Measurements from ENCODE around the gene POGLUT3.

POGLUT3 gene

GRCh38 chr11:108498046-108498815 lies at the start of gene POGLUT3:
TSS of gene POGLUT3 (minus strand) at chr11:108498384. CDS start at chr11:108498366, 18 bp downstream.
- no peak for DNase-seq (ENCODE audit: low spot score)

DNA sequence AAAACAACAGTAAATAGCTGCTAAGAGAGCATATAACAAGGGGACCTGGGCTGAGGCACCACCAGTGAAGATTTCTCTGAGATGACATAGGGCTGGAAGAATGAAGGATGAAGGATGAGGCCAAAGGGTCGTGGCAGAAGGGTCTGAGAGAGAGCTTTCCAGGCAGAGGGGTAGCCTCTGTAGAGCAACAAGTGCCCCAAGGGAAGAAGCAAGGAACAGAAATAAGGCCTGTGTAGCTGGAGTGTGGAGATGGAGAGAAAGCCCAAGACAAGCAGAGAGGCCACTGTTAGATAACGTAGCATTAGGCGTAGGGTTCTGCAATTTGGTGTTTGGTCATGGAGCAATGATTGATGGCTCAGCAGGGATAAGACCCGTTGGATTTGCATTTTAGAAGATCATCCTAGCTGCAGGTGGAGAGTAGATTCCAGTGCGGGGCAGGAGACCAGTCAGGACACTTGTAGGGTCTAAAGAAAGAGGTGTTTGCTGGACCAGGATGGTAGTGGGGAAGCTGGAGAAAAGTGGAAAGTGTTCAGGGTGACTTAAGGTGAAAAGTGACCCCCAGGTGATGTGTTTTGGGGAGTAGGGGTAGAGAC lies 47.8 kb upstream of the POGLUT3 start:
- no peak for DNase-seq (ENCODE audit: low spot score)

- DNase-seq (ENCODE audit: low spot score), result no peak
These were observed 45.3 kb upstream of the POGLUT3 start for GRCh38 chr11:108543316-108543964.

- no peak for DNase-seq (ENCODE audit: low spot score)
These were observed 43.3 kb upstream of the POGLUT3 start for GRCh38 chr11:108541531-108541930.

GRCh38 chr11:108538502-108538901 lies 40.3 kb upstream of the POGLUT3 start:
- DNase-seq (ENCODE audit: low spot score), result no peak

DNA sequence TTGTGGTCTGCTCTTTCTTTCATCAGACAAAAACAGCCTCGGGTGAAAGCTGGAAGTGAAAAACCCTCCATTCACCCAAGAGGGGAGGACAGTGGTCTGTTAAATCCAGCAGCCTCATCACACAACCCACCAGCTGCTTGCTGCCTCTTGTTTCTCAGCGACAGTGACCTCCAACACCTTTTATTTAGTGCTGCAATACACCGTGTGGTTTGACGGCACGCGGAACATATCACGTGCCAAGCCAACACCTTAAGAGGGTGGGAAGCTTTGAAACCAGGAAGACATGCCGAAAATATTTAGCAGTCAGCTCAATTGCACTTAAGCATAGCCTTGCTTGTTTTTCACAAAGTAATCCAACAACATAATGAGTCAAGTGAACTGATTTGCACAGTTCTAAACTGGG lies 39.8 kb upstream of the POGLUT3 start:
- DNase-seq (ENCODE audit: low spot score), result no peak

DNA sequence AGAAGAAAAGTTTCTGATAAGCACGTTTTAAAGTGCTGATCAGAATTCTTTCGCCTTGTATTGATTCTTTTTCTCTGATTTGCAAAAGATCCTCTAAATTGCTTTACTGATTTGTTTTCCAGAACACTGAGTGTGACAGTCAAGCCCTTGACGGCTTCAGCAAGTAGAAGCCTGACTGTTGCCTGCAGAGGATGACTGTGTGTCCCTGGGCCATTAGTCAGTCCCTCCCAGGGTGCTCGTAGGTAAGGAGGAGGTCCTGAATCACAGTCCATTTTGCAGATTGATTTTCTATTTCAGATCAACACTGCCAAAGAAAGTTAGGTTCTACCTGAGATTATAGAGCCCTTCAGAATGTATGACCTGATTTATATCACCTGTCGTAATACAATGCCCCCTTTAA lies 38.6 kb upstream of the POGLUT3 start:
- no peak for DNase-seq (ENCODE audit: low spot score)

DNA sequence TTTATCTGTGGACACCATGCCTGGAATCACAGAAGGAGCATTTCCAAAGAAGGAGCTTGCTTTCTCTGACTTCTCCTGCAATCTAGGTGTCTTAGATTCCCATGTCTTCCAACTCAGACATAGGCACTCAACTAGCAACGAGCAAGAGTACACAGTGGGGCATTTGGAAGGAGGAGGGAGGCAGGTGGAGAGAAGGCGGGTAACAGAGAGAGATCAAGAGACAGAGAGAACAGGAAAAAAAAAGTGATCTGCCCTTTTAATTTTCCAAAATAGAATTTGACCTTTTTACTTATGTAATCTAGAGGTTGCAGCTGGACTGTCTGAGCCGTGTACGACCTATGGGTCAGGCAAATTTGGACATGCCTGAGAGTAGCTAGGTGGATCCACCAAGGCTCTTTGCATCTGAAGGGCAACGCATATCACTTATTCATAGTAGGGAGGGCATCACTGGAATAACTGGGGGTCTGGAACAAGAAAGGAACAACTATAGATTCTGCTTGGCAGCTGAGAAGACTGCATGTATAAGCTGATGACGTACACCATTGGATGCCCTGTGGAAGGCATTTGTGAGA lies 37.3 kb upstream of the POGLUT3 start:
- no peak for DNase-seq (ENCODE audit: low spot score)

DNA sequence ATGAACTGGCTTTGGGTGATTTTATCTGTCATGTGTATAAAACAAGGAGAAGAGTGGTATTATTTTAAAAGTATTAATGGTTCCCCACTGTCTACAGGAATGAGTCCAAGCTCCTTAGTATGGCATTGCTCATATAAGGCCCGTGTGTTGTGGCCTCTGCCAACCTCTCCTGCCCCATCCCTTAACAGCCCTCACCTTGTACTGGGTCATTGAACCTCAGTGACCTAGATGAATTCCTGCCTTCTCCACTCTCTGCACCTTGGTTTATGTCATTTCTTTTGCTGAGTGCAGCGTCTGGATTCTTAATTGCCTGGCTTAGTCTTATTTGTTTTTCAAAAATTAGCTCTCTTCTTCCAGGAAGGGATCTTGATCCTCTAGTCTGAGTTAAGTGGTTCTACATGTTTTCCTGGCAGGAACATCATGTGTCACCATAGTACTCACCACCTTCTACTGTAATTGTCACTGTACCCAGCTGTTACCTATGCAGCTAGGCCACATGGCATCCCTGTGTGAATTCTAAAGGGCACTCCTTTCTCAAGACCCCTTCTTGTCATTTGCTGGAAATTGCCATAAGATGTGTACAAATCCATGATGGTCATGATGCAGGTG lies 36.2 kb upstream of the POGLUT3 start:
- DNase-seq (ENCODE audit: low spot score), result no peak

DNA sequence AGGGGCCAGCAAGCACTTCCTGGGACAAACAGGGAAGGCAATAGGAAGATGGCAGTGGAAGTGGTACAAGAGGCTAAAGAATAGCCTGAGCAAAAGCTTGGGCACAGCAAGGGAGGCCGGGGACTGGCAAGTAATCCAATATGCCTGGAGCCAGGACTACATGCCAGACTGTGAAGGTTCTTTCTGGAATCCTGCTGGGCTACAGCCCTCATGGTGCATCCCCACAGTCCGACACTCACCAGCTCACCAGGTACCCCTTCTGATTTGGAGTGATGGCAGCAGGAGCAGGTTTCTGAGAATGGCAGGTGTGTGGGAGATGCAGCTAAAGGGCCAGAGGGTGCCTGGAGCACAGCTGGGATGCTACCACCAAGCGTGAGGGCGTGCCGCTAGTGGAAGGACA lies 32.2 kb upstream of the POGLUT3 start:
- DNase-seq (ENCODE audit: low spot score), result no peak

DNA sequence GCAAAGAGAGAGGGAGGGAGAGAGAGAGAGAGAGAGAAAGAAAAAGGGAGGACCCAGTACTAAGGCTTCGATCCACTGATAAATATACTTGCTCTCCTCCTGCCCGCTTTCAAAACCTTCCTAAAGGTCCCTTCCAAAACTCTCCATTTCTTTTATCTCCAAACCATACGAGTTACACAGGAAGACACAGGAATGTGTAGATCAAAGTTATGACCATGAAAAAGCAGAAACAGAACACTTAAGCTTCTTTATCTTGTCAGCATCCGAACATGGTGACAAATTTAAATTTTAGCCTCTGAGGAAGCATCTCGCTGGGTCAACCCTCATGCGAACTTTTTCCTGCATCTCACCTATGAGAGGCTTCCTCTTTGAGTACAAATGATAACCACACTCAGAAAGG lies 29.2 kb upstream of the POGLUT3 start:
- DNase-seq (ENCODE audit: low spot score), result no peak

DNA sequence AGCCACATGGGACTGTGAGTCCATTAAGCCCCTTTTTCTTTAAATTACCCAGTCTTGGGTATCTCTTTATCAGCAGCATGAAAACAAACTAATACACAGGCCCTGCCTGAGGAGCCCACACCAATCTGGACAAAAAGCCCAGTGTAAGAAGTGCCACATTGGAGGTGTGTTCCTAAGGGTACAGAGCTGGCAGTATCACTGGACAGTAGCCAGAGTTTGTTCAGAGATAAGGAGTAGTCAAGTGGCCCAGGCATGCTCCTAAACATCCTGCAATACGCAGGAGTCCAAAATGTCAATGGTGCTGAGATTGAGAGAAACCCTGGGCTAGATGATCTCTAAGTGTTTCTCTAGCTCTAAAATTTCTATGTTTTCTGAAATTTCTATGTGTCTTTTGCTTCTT lies 27.0 kb upstream of the POGLUT3 start:
- no peak for DNase-seq (ENCODE audit: low spot score)

DNA sequence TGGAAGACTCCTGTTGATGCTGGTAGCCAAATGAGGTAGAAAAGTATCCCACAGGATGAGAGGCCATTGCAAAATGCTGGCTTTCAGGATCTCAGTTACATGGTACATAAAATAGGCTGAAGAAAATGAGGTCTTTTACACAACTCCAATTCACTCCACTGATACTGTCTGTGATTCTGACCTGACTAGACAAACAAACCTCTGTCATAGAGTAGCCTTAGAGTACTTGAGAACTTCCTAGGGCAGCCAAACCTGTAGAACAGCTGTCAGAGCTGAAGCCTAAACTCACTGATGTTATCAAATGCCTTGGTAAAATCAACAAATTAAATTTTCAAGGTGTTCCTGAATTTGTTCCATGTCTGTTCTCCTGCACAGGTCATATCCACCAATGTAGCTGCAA lies 26.2 kb upstream of the POGLUT3 start:
- no peak for DNase-seq (ENCODE audit: low spot score)

- no peak for DNase-seq (ENCODE audit: low spot score)
These were observed 24.1 kb upstream of the POGLUT3 start for GRCh38 chr11:108522318-108522717.

- no peak for DNase-seq (ENCODE audit: low spot score)
These were observed 20.4 kb upstream of the POGLUT3 start for GRCh38 chr11:108518581-108518980.

DNA sequence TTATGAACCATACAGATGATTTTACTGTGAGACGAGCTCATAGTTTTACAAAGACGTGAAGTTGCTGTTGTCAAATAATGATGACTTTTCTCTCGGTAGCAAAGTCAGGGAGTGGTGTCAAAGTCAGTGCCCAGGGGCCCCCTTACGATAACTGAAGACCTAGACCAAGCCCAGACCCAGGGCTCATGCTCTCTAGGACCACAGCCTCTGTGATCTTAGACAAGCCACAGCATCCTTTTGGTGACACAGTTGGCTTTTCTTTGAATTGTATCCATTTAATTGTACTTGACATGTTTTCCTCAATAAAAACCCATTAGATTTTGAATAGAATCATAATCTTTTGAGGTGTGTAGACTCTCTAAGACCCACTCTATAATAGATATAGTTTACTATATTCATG lies 17.9 kb upstream of the POGLUT3 start:
- no peak for DNase-seq (ENCODE audit: low spot score)

DNA sequence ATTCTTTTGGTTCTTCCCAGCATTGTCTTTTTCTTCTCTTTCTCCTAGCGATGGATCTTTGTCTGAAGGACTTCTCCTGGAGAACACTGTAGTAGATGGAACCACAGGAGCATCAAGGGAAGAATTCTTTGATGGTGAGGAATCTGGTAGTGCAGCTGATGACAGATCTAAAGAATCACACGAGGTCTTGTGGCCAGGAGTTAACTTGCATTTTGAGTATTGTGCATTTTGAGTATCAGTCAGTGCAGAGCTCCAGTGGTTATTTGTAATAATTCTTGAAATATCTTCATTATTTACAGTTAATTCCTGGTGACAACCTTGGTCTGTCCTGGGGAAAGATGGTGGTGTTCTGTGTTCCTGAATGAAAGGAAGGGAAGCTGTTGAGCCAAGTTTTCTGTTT lies 14.5 kb upstream of the POGLUT3 start:
- no peak for DNase-seq (ENCODE audit: low spot score)

DNA sequence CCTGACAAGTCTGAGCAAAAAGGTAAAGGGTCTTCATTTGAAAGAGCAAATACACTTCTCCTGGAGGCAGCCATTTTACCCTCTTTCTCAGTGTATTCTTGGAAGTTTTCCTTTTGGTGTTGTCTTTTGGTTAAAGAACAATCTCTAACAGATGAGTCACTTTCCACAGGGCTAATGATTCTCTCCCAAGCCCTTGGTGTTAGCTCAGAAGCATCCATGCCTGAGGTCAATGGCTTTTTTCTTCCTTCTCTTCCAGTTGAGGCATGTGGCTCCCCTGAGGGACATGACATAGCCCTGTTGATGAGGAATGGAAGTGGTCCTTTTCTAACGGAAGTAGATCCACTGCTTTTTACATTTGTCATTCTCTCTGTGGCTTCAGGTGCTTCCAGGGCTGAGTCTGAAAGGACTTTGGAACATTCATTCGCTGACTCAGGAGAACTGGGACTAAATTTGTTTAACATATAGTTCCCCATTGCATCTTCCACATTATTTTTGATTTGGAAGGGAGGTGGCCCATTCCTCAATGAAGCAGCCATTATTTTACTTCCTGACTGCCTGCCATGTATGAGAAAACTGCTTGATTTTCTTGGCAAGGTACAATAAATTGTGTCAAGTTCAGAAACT lies 13.8 kb upstream of the POGLUT3 start:
- DNase-seq (ENCODE audit: low spot score), result no peak

- DNase-seq (ENCODE audit: low spot score), result no peak
These were observed 10.7 kb upstream of the POGLUT3 start for GRCh38 chr11:108508653-108509593.

DNA sequence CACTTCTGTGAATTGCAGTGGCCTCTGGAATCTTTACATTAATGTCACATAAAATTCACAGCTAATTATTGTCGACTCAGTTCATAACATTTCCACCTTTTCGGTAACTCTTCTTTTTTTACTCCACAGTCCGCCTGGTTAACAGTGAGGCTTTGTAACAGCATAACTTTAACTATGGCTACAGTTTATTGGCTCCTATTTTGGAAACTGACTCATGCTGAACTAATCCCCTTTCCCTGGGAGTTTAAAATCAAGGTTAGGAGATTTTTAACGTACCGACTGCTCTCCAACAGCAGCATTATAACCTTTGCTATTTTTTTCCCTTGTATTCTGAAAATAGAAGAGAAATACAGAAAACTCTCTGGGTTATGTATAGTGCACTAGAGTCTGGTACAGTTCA lies 3.2 kb upstream of the POGLUT3 start:
- DNase-seq (ENCODE audit: low spot score), result no peak

DNA sequence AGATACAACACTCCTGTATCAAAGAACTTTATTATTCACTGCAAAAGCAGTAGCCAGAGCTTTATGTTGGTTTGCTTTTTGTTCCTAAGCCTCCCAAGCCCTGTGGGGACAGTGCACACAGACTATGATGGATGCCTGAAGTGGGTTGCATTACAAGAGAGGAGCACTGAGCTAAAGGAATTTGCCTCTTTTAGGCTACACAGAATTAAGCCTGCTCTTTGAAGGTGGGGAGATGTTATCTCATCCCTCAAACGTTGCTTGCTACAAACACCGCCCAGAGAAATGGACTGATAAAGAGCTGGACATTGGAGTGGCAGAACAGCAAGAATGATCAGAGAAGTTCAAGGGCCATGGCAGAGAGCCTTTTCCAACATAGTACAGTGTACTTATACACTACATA lies 2.5 kb upstream of the POGLUT3 start:
- no peak for DNase-seq (ENCODE audit: low spot score)
